Measurements from ENCODE around the gene SLC38A1.

DNA sequence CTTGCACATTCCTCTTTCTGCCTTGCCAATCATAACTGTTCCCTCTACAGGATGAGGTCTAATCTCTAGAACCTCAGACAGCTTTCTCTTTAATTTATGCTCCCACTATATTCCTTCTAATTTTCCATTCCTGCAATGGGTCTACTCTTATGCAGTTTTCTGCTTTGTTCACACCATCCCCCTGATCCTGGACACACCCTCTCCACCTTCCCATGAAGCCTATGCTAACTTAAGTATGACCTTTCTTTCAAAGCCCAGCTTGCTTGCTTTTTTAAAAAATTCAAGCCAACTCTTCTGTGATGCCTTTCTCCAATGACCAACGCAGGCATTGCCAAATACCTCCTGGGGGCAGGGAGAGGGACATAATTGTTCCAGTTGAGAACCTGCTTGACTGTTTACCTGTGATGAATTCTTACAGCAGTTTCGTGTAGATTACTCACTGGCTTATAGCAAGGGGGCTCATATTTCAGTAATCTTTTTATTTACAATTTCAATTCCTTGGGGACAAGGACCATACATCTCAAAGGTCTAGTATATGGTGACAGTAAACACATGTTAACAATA is 7.8 kb downstream of the SLC38A1 start:
- TF ChIP-seq, protein P1, sequence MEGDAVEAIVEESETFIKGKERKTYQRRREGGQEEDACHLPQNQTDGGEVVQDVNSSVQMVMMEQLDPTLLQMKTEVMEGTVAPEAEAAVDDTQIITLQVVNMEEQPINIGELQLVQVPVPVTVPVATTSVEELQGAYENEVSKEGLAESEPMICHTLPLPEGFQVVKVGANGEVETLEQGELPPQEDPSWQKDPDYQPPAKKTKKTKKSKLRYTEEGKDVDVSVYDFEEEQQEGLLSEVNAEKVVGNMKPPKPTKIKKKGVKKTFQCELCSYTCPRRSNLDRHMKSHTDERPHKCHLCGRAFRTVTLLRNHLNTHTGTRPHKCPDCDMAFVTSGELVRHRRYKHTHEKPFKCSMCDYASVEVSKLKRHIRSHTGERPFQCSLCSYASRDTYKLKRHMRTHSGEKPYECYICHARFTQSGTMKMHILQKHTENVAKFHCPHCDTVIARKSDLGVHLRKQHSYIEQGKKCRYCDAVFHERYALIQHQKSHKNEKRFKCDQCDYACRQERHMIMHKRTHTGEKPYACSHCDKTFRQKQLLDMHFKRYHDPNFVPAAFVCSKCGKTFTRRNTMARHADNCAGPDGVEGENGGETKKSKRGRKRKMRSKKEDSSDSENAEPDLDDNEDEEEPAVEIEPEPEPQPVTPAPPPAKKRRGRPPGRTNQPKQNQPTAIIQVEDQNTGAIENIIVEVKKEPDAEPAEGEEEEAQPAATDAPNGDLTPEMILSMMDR (IDR thresholded peaks at IDR 0.05), result no peak
- TF ChIP-seq CHD4 (IDR thresholded peaks at IDR 0.05; ENCODE audit: borderline replicate concordance) (no peak), KDM1A (IDR thresholded peaks at IDR 0.05; ENCODE audit: low read depth) (no peak), MAFK (IDR thresholded peaks at IDR 0.05; ENCODE audit: partially characterized antibody) (no peak)
- TF ChIP-seq, protein P2, sequence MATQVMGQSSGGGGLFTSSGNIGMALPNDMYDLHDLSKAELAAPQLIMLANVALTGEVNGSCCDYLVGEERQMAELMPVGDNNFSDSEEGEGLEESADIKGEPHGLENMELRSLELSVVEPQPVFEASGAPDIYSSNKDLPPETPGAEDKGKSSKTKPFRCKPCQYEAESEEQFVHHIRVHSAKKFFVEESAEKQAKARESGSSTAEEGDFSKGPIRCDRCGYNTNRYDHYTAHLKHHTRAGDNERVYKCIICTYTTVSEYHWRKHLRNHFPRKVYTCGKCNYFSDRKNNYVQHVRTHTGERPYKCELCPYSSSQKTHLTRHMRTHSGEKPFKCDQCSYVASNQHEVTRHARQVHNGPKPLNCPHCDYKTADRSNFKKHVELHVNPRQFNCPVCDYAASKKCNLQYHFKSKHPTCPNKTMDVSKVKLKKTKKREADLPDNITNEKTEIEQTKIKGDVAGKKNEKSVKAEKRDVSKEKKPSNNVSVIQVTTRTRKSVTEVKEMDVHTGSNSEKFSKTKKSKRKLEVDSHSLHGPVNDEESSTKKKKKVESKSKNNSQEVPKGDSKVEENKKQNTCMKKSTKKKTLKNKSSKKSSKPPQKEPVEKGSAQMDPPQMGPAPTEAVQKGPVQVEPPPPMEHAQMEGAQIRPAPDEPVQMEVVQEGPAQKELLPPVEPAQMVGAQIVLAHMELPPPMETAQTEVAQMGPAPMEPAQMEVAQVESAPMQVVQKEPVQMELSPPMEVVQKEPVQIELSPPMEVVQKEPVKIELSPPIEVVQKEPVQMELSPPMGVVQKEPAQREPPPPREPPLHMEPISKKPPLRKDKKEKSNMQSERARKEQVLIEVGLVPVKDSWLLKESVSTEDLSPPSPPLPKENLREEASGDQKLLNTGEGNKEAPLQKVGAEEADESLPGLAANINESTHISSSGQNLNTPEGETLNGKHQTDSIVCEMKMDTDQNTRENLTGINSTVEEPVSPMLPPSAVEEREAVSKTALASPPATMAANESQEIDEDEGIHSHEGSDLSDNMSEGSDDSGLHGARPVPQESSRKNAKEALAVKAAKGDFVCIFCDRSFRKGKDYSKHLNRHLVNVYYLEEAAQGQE (IDR thresholded peaks at IDR 0.05), result no peak
